ENCODE measurements around the gene TSPAN7. TPM values are rescaled to one million over a fixed set of nuclear protein-coding genes. Genes with fewer than 3 reads are reported as not detected.

The TSPAN7 gene
- total and polyA plus RNA-seq, 2 donors from 2014 or later: 44.9 to 98.3 TPM

GRCh38 chrX:38662640-38663039, 101.3 kb downstream of the TSPAN7 start:
- no peak overlapping the region for H3K27ac ChIP-seq (ENCODE audit: low read depth in 2 of 2, low read length in 2 of 2)
- H3K4me3 ChIP-seq (ENCODE audit: low read length in 3 of 3): no peak overlapping the region
- no peak overlapping the region for H3K9ac ChIP-seq (ENCODE audit: low read length in 3 of 3)
- no peak for TF ChIP-seq CTCF (IDR thresholded peaks at IDR 0.05; ENCODE audit: borderline replicate concordance, extremely low read depth, insufficient read depth)
- no peaks in the 10 kb centered on the region for H3K27me3 ChIP-seq (ENCODE audit: control insufficient read depth, insufficient read depth, low read length)
- H3K9me3 ChIP-seq (ENCODE audit: control insufficient read depth in 2 of 3, insufficient read depth in 1 of 3, low read length in 3 of 3): no peaks in the 10 kb centered on the region
- no peaks in the 10 kb centered on the region for H3K36me3 ChIP-seq (ENCODE audit: control insufficient read depth in 2 of 3, insufficient read depth in 3 of 3, low read length in 3 of 3)
- FAIRE-seq (no peak), DNase-seq (no peak)
- intact Hi-C loops (cut with DNase I): no loop called here
- H3K4me1 ChIP-seq (ENCODE audit: control insufficient read depth in 2 of 3, insufficient read depth in 2 of 3, low read depth in 1 of 3, low read length in 3 of 3): no peaks in the 10 kb centered on the region

- peak; percentile 98 for FAIRE-seq
- no peaks in the 10 kb centered on the region for H3K9me3 ChIP-seq (ENCODE audit: control insufficient read depth in 2 of 3, insufficient read depth in 1 of 3, low read length in 3 of 3)
- no peak overlapping the region for H3K27ac ChIP-seq (ENCODE audit: low read depth in 2 of 2, low read length in 2 of 2)
- DNase-seq: peak in 3 of 5 donors; percentile 25 to 76 (median 63)
- H3K36me3 ChIP-seq (ENCODE audit: control insufficient read depth in 2 of 3, insufficient read depth in 3 of 3, low read length in 3 of 3): no peaks in the 10 kb centered on the region
- no peaks in the 10 kb centered on the region for H3K27me3 ChIP-seq (ENCODE audit: control insufficient read depth, insufficient read depth, low read length)
- intact Hi-C loops (cut with DNase I): no loop called here
- no peak overlapping the region for H3K9ac ChIP-seq (ENCODE audit: low read length in 3 of 3)
- no peak overlapping the region for H3K4me3 ChIP-seq (ENCODE audit: low read length in 3 of 3)
- peak; percentile 29 for TF ChIP-seq CTCF (IDR thresholded peaks at IDR 0.05; ENCODE audit: borderline replicate concordance, extremely low read depth, insufficient read depth)
- no peaks in the 10 kb centered on the region for H3K4me1 ChIP-seq (ENCODE audit: control insufficient read depth in 2 of 3, insufficient read depth in 2 of 3, low read depth in 1 of 3, low read length in 3 of 3)
Observed at GRCh38 chrX:38664285-38664684, 102.9 kb downstream of the TSPAN7 start.

GRCh38 chrX:38666909-38667308, 105.6 kb downstream of the TSPAN7 start:
- intact Hi-C loops (cut with DNase I): no loop called here
- Histone ChIP-seq H3K9ac (ENCODE audit: low read length in 3 of 3) (no peak overlapping the region), H3K4me3 (ENCODE audit: low read length in 3 of 3) (no peak overlapping the region), H3K27me3 (ENCODE audit: control insufficient read depth, insufficient read depth, low read length) (no peaks in the 10 kb centered on the region), H3K9me3 (ENCODE audit: control insufficient read depth in 2 of 3, insufficient read depth in 1 of 3, low read length in 3 of 3) (no peaks in the 10 kb centered on the region), H3K4me1 (ENCODE audit: control insufficient read depth in 2 of 3, insufficient read depth in 2 of 3, low read depth in 1 of 3, low read length in 3 of 3) (no peaks in the 10 kb centered on the region), H3K27ac (ENCODE audit: low read depth in 2 of 2, low read length in 2 of 2) (no peak overlapping the region), H3K36me3 (ENCODE audit: control insufficient read depth in 2 of 3, insufficient read depth in 3 of 3, low read length in 3 of 3) (no peaks in the 10 kb centered on the region)
- no peak for DNase-seq
- no peak for FAIRE-seq
- TF ChIP-seq CTCF (IDR thresholded peaks at IDR 0.05; ENCODE audit: borderline replicate concordance, extremely low read depth, insufficient read depth): no peak

GRCh38 chrX:38668771-38669170, 107.4 kb downstream of the TSPAN7 start:
- Histone ChIP-seq H3K27ac (ENCODE audit: low read depth in 2 of 2, low read length in 2 of 2) (no peak overlapping the region), H3K9me3 (ENCODE audit: control insufficient read depth in 2 of 3, insufficient read depth in 1 of 3, low read length in 3 of 3) (no peaks in the 10 kb centered on the region), H3K4me1 (ENCODE audit: control insufficient read depth in 2 of 3, insufficient read depth in 2 of 3, low read depth in 1 of 3, low read length in 3 of 3) (no peaks in the 10 kb centered on the region), H3K4me3 (ENCODE audit: low read length in 3 of 3) (no peak overlapping the region), H3K27me3 (ENCODE audit: control insufficient read depth, insufficient read depth, low read length) (no peaks in the 10 kb centered on the region), H3K36me3 (ENCODE audit: control insufficient read depth in 2 of 3, insufficient read depth in 3 of 3, low read length in 3 of 3) (no peaks in the 10 kb centered on the region), H3K9ac (ENCODE audit: low read length in 3 of 3) (no peak overlapping the region)
- DNase-seq (no peak), FAIRE-seq (no peak)
- intact Hi-C loops (cut with DNase I): no loop called here
- no peak for TF ChIP-seq CTCF (IDR thresholded peaks at IDR 0.05; ENCODE audit: borderline replicate concordance, extremely low read depth, insufficient read depth)

Measured in kidney (tissue), 14 donors.